Nephron (organoid): Measurements from ENCODE around the gene CDH13.

Experiments used
- H3K27ac Mint-ChIP-seq, 3 experiments: 2 replicates each; pipeline ENCODE4 v1.8.0; 2020; ENCODE audit warnings: mixed read lengths in 3 of 3, mild to moderate bottlenecking in 2 of 3, moderate library complexity in 1 of 3
- H3K27me3 Mint-ChIP-seq: 2 replicates; pipeline ENCODE4 v1.8.0; 2021; ENCODE audit warnings: low read depth, mild to moderate bottlenecking, moderate library complexity, mixed read lengths
- H3K36me3 Mint-ChIP-seq: 2 replicates; pipeline ENCODE4 v1.8.0; 2020; ENCODE audit warnings: low read depth, mixed read lengths
- H3K4me1 Mint-ChIP-seq: 2 replicates; pipeline ENCODE4 v1.8.0; 2020; ENCODE audit warnings: mixed read lengths
- H3K4me3 Mint-ChIP-seq, 3 experiments: 2 replicates each; pipeline ENCODE4 v1.8.0; 2020; ENCODE audit warnings: mild to moderate bottlenecking in 3 of 3, mixed read lengths in 3 of 3, moderate library complexity in 2 of 3
- H3K9me3 Mint-ChIP-seq: 2 replicates; pipeline ENCODE4 v1.8.0; 2020; ENCODE audit warnings: mixed read lengths
- CTCF ChIP-seq, 3 experiments: fragments of 200-600 bp; sonication (generic); IDR thresholded peaks; one replicate each; pipeline ENCODE4 v1.5.0; 2021; ENCODE audit warnings: antibody characterized with exemption in 3 of 3; ENCODE audit not compliant: unreplicated experiment in 3 of 3

The CDH13 gene

GRCh38 chr16:83212301-83212841 is 585.6 kb downstream of the CDH13 start:
- H3K27me3 Mint-ChIP-seq: peaks cover 11% of the 10 kb centered on the region
- TF ChIP-seq CTCF (IDR thresholded peaks at IDR 0.05; ENCODE audit: unreplicated experiment in 3 of 3): no peak
- H3K4me1 Mint-ChIP-seq: no peaks in the 10 kb centered on the region
- H3K36me3 Mint-ChIP-seq: no peaks in the 10 kb centered on the region
- H3K27ac Mint-ChIP-seq: no peak overlapping the region
- no peak overlapping the region for H3K4me3 Mint-ChIP-seq
- H3K9me3 Mint-ChIP-seq: peaks cover 9% of the 10 kb centered on the region

DNA sequence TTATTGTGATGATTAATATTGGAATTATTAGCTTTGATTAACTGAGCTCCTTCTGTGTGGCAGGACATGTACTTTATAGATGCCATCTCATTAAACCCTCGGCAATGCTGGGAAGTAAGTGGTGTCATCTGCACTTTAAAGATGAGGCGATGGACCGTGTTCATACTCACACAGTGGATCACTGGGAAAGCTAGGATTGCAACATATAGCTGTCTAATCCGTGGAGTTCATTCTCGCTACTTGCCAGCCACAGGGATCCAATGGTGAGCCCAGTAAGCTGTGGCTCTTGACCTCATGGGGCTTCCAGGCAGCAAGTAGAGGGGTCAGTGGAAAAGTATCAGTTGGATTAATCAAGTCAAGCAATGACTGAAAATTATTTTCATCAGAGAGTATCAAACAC is 587.9 kb downstream of the CDH13 start:
- Mint-ChIP-seq H3K36me3 (no peaks in the 10 kb centered on the region), H3K9me3 (peaks cover 9% of the 10 kb centered on the region), H3K4me3 (no peak overlapping the region), H3K4me1 (no peaks in the 10 kb centered on the region), H3K27me3 (peaks cover 11% of the 10 kb centered on the region), H3K27ac (no peak overlapping the region)
- TF ChIP-seq CTCF (IDR thresholded peaks at IDR 0.05; ENCODE audit: unreplicated experiment in 3 of 3): no peak

DNA sequence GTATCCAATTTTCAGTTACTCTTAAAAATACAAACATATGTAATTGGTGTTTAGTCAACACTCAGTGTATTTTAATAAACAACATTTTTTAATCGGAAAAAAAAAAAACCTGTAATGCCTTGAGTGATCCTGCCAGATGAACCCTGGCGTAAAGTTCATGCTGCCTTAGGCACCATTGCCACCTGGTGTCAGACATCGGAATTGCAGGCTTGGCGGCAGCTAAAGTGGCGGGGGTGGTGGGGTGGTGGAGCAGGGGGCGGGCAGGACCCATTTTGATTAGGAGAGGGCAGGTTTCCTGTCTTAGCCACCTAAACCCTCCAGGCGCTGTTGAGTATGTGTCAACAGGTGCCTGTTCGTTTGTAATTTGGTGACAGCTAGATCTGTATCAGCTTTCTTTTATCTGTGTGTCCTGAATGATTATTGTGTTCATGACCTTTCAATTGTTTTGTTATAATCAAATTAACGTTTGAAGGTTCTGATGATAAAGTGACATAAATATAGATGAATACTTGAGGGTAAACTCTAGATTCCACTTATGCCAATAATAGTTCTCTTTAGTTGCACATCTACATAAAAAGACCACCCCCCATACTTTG is 588.7 kb downstream of the CDH13 start:
- peak; percentile 37 to 58 (median 40) for TF ChIP-seq CTCF (IDR thresholded peaks at IDR 0.05; ENCODE audit: unreplicated experiment in 3 of 3)
- no peak overlapping the region for H3K27ac Mint-ChIP-seq
- H3K36me3 Mint-ChIP-seq: no peaks in the 10 kb centered on the region
- no peak overlapping the region for H3K4me3 Mint-ChIP-seq
- H3K4me1 Mint-ChIP-seq: no peaks in the 10 kb centered on the region
- H3K9me3 Mint-ChIP-seq: peaks cover 9% of the 10 kb centered on the region
- H3K27me3 Mint-ChIP-seq: peaks cover 11% of the 10 kb centered on the region

- H3K9me3 Mint-ChIP-seq: peaks cover 4% of the 10 kb centered on the region
- H3K36me3 Mint-ChIP-seq: no peaks in the 10 kb centered on the region
- no peaks in the 10 kb centered on the region for H3K4me1 Mint-ChIP-seq
- TF ChIP-seq CTCF (IDR thresholded peaks at IDR 0.05; ENCODE audit: unreplicated experiment in 3 of 3): no peak
- peaks cover 7% of the 10 kb centered on the region for H3K27me3 Mint-ChIP-seq
- H3K4me3 Mint-ChIP-seq: no peak overlapping the region
- H3K27ac Mint-ChIP-seq: no peak overlapping the region
Measured at GRCh38 chr16:83219285-83219684, 592.5 kb downstream of the CDH13 start.

DNA sequence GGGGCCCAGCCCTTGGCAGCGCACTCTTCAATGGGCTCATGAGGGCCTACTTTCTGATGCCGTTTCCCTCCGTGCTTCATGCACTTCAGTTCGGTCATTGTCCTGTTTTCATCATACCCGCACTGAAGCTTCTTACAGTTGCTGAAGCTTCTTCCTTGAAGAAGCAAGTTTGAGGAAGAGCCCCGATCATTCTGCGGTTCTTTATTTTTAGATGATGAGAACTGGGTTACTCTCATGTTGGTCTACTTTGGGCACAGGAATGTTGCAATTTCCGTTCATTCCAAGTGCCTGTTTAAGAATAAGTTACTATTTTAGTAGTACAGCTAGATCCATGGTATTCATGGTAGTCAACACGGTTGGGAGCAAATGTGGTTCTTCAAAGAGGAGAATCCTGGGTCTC is 593.3 kb downstream of the CDH13 start:
- Mint-ChIP-seq H3K9me3 (peaks cover 4% of the 10 kb centered on the region), H3K27ac (no peak overlapping the region), H3K27me3 (peaks cover 4% of the 10 kb centered on the region), H3K36me3 (no peaks in the 10 kb centered on the region), H3K4me3 (no peak overlapping the region), H3K4me1 (no peaks in the 10 kb centered on the region)
- no peak for TF ChIP-seq CTCF (IDR thresholded peaks at IDR 0.05; ENCODE audit: unreplicated experiment in 3 of 3)

DNA sequence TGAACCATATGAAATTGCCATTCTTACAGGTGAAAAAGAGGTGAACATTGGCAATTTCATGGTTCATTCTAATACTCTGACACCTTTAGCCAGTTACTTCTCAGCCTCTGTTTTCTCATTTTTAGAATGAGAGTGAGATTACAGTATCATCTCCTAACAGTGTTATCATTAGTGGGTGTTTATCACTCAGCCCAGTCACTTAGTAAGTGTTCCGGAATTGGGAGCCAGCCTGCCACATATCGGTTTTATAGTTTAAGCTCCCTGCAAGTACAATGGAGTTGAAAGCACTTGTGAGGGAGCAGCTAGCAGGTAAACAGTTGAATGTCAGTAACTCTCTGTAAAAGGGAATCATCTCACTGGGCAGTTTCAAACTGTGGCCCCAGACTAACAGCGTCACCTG is 597.9 kb downstream of the CDH13 start:
- H3K27me3 Mint-ChIP-seq: no peaks in the 10 kb centered on the region
- no peaks in the 10 kb centered on the region for H3K36me3 Mint-ChIP-seq
- TF ChIP-seq CTCF (IDR thresholded peaks at IDR 0.05; ENCODE audit: unreplicated experiment in 3 of 3): no peak
- H3K27ac Mint-ChIP-seq: no peak overlapping the region
- no peaks in the 10 kb centered on the region for H3K9me3 Mint-ChIP-seq
- H3K4me3 Mint-ChIP-seq: no peak overlapping the region
- H3K4me1 Mint-ChIP-seq: peaks cover 7% of the 10 kb centered on the region
